ENCODE data around the gene ZBTB20.

ZBTB20 gene

GRCh38 chr3:114900908-114901307, 246.2 kb downstream of the ZBTB20 start:
- H2BK120ac ChIP-seq (ENCODE audit: low read depth, low read length): no peak overlapping the region
- no peak overlapping the region for H3K4me3 ChIP-seq (ENCODE audit: low read length)
- no peak overlapping the region for H3K56ac ChIP-seq (ENCODE audit: low read length)
- H2BK5ac ChIP-seq (ENCODE audit: low read length): no peak overlapping the region
- no peak overlapping the region for H3K18ac ChIP-seq (ENCODE audit: low read length)
- H3K4me1 ChIP-seq (ENCODE audit: control insufficient read depth, low read depth, low read length): peaks cover 2% of the 10 kb centered on the region
- H2AK5ac ChIP-seq (ENCODE audit: low read length): no peak overlapping the region
- no peaks in the 10 kb centered on the region for H3K79me2 ChIP-seq (ENCODE audit: control insufficient read depth, insufficient read depth, low read length)
- H3K27ac ChIP-seq (ENCODE audit: low read depth, low read length): no peak overlapping the region
- DNase-seq: no peak
- H3K79me1 ChIP-seq (ENCODE audit: low read length): no peaks in the 10 kb centered on the region
- H3K27me3 ChIP-seq (ENCODE audit: insufficient read depth, low read length, poor library complexity): no peaks in the 10 kb centered on the region
- H4K8ac ChIP-seq (ENCODE audit: low read depth, low read length): no peak overlapping the region
- no peak overlapping the region for H3K9ac ChIP-seq (ENCODE audit: low read length)
- WGBS (ENCODE audit: extremely low coverage, insufficient coverage, low lambda C conversion rate): no CpG with 5 or more reads among the region's 8 CpGs
- H3K4me2 ChIP-seq (ENCODE audit: low read length): no peak overlapping the region
- no peak overlapping the region for H2BK15ac ChIP-seq (replicated peaks; ENCODE audit: low read depth)
- H3K23ac ChIP-seq (ENCODE audit: low read length): no peak overlapping the region
- H4K5ac ChIP-seq (ENCODE audit: low read length): no peak overlapping the region
- H3K36me3 ChIP-seq (ENCODE audit: control insufficient read depth, insufficient read depth, low read length): no peaks in the 10 kb centered on the region
- H3K4ac ChIP-seq (ENCODE audit: low read depth, low read length): no peak overlapping the region

GRCh38 chr3:114899186-114899931, 247.7 kb downstream of the ZBTB20 start:
- Histone ChIP-seq H3K27ac (ENCODE audit: low read depth, low read length) (no peak overlapping the region), H3K79me2 (ENCODE audit: control insufficient read depth, insufficient read depth, low read length) (no peaks in the 10 kb centered on the region), H2BK120ac (ENCODE audit: low read depth, low read length) (no peak overlapping the region), H2AK5ac (ENCODE audit: low read length) (no peak overlapping the region), H3K4me1 (ENCODE audit: control insufficient read depth, low read depth, low read length) (peaks cover 2% of the 10 kb centered on the region), H3K56ac (ENCODE audit: low read length) (no peak overlapping the region), H3K4ac (ENCODE audit: low read depth, low read length) (no peak overlapping the region), H3K79me1 (ENCODE audit: low read length) (no peaks in the 10 kb centered on the region), H3K36me3 (ENCODE audit: control insufficient read depth, insufficient read depth, low read length) (no peaks in the 10 kb centered on the region), H3K4me3 (ENCODE audit: low read length) (no peak overlapping the region), H3K18ac (ENCODE audit: low read length) (no peak overlapping the region), H3K27me3 (ENCODE audit: insufficient read depth, low read length, poor library complexity) (no peaks in the 10 kb centered on the region), H2BK5ac (ENCODE audit: low read length) (no peak overlapping the region), H4K5ac (ENCODE audit: low read length) (no peak overlapping the region), H3K23ac (ENCODE audit: low read length) (no peak overlapping the region), H4K8ac (ENCODE audit: low read depth, low read length) (no peak overlapping the region), H3K4me2 (ENCODE audit: low read length) (no peak overlapping the region), H3K9ac (ENCODE audit: low read length) (no peak overlapping the region), H2BK15ac (replicated peaks; ENCODE audit: low read depth) (no peak overlapping the region)
- DNase-seq: no peak
- no CpG with 5 or more reads among the region's 4 CpGs for whole genome bisulfite sequencing (ENCODE audit: extremely low coverage, insufficient coverage, low lambda C conversion rate)

GRCh38 chr3:114896978-114897377, 250.1 kb downstream of the ZBTB20 start:
- H3K27me3 ChIP-seq (ENCODE audit: insufficient read depth, low read length, poor library complexity): no peaks in the 10 kb centered on the region
- H3K4me2 ChIP-seq (ENCODE audit: low read length): no peak overlapping the region
- H2BK5ac ChIP-seq (ENCODE audit: low read length): no peak overlapping the region
- H3K79me1 ChIP-seq (ENCODE audit: low read length): no peaks in the 10 kb centered on the region
- H3K9ac ChIP-seq (ENCODE audit: low read length): no peak overlapping the region
- no peak overlapping the region for H4K8ac ChIP-seq (ENCODE audit: low read depth, low read length)
- H2BK15ac ChIP-seq (replicated peaks; ENCODE audit: low read depth): no peak overlapping the region
- no peak overlapping the region for H3K18ac ChIP-seq (ENCODE audit: low read length)
- no peak for DNase-seq
- no peaks in the 10 kb centered on the region for H3K79me2 ChIP-seq (ENCODE audit: control insufficient read depth, insufficient read depth, low read length)
- no peak overlapping the region for H3K23ac ChIP-seq (ENCODE audit: low read length)
- no CpG with 5 or more reads among the region's 1 CpG for WGBS (ENCODE audit: extremely low coverage, insufficient coverage, low lambda C conversion rate)
- H2AK5ac ChIP-seq (ENCODE audit: low read length): no peak overlapping the region
- no peaks in the 10 kb centered on the region for H3K36me3 ChIP-seq (ENCODE audit: control insufficient read depth, insufficient read depth, low read length)
- H4K5ac ChIP-seq (ENCODE audit: low read length): no peak overlapping the region
- no peak overlapping the region for H3K4me3 ChIP-seq (ENCODE audit: low read length)
- H3K56ac ChIP-seq (ENCODE audit: low read length): no peak overlapping the region
- H2BK120ac ChIP-seq (ENCODE audit: low read depth, low read length): no peak overlapping the region
- no peak overlapping the region for H3K27ac ChIP-seq (ENCODE audit: low read depth, low read length)
- H3K4me1 ChIP-seq (ENCODE audit: control insufficient read depth, low read depth, low read length): no peaks in the 10 kb centered on the region
- H3K4ac ChIP-seq (ENCODE audit: low read depth, low read length): no peak overlapping the region

- Histone ChIP-seq H4K5ac (ENCODE audit: low read length) (no peak overlapping the region), H3K4me2 (ENCODE audit: low read length) (no peak overlapping the region), H2AK5ac (ENCODE audit: low read length) (no peak overlapping the region), H3K4ac (ENCODE audit: low read depth, low read length) (no peak overlapping the region), H3K4me3 (ENCODE audit: low read length) (no peak overlapping the region), H3K4me1 (ENCODE audit: control insufficient read depth, low read depth, low read length) (no peaks in the 10 kb centered on the region), H3K56ac (ENCODE audit: low read length) (no peak overlapping the region), H2BK120ac (ENCODE audit: low read depth, low read length) (no peak overlapping the region), H2BK5ac (ENCODE audit: low read length) (no peak overlapping the region), H3K79me2 (ENCODE audit: control insufficient read depth, insufficient read depth, low read length) (no peaks in the 10 kb centered on the region), H3K27me3 (ENCODE audit: insufficient read depth, low read length, poor library complexity) (no peaks in the 10 kb centered on the region), H3K27ac (ENCODE audit: low read depth, low read length) (no peak overlapping the region), H4K8ac (ENCODE audit: low read depth, low read length) (no peak overlapping the region), H3K18ac (ENCODE audit: low read length) (no peak overlapping the region), H3K23ac (ENCODE audit: low read length) (no peak overlapping the region), H3K36me3 (ENCODE audit: control insufficient read depth, insufficient read depth, low read length) (no peaks in the 10 kb centered on the region), H3K9ac (ENCODE audit: low read length) (no peak overlapping the region), H2BK15ac (replicated peaks; ENCODE audit: low read depth) (no peak overlapping the region), H3K79me1 (ENCODE audit: low read length) (no peaks in the 10 kb centered on the region)
- no peak for DNase-seq
Observed at GRCh38 chr3:114893361-114893760, 253.7 kb downstream of the ZBTB20 start.

GRCh38 chr3:114892880-114893279, 254.2 kb downstream of the ZBTB20 start:
- H3K79me1 ChIP-seq (ENCODE audit: low read length): no peaks in the 10 kb centered on the region
- no peak overlapping the region for H2BK120ac ChIP-seq (ENCODE audit: low read depth, low read length)
- no peaks in the 10 kb centered on the region for H3K79me2 ChIP-seq (ENCODE audit: control insufficient read depth, insufficient read depth, low read length)
- no peak overlapping the region for H4K5ac ChIP-seq (ENCODE audit: low read length)
- H3K18ac ChIP-seq (ENCODE audit: low read length): no peak overlapping the region
- no peak overlapping the region for H3K4ac ChIP-seq (ENCODE audit: low read depth, low read length)
- no peak overlapping the region for H3K56ac ChIP-seq (ENCODE audit: low read length)
- H3K23ac ChIP-seq (ENCODE audit: low read length): no peak overlapping the region
- DNase-seq: no peak
- H3K27ac ChIP-seq (ENCODE audit: low read depth, low read length): no peak overlapping the region
- no CpG with 5 or more reads among the region's 3 CpGs for WGBS (ENCODE audit: extremely low coverage, insufficient coverage, low lambda C conversion rate)
- H3K27me3 ChIP-seq (ENCODE audit: insufficient read depth, low read length, poor library complexity): no peaks in the 10 kb centered on the region
- no peak overlapping the region for H3K4me3 ChIP-seq (ENCODE audit: low read length)
- H3K4me2 ChIP-seq (ENCODE audit: low read length): no peak overlapping the region
- H2BK5ac ChIP-seq (ENCODE audit: low read length): no peak overlapping the region
- no peak overlapping the region for H2BK15ac ChIP-seq (replicated peaks; ENCODE audit: low read depth)
- no peaks in the 10 kb centered on the region for H3K36me3 ChIP-seq (ENCODE audit: control insufficient read depth, insufficient read depth, low read length)
- H3K9ac ChIP-seq (ENCODE audit: low read length): no peak overlapping the region
- H3K4me1 ChIP-seq (ENCODE audit: control insufficient read depth, low read depth, low read length): no peaks in the 10 kb centered on the region
- no peak overlapping the region for H2AK5ac ChIP-seq (ENCODE audit: low read length)
- no peak overlapping the region for H4K8ac ChIP-seq (ENCODE audit: low read depth, low read length)
